Measurements from ENCODE around the gene PILRA.
"Not testable (repeated sequence)": the region's sequence is repeated elsewhere in the genome, so short reads cannot be mapped to it uniquely, and the experiment has no call there.

PILRA gene

GRCh38 chr7:100351657-100352058 lies 21.6 kb upstream of the PILRA start:
- Histone ChIP-seq H3K4me3 (replicated peaks; ENCODE audit: insufficient read depth, low read length) (no peak overlapping the region), H3K27ac (replicated peaks) (no peak overlapping the region), H3K27me3 (ENCODE audit: insufficient read depth, poor library complexity, severe bottlenecking) (no peaks in the 10 kb centered on the region)
- no peak for DNase-seq (ENCODE audit: low read depth in 1 of 2, low spot score in 1 of 2)
- TF ChIP-seq POLR2AphosphoS5 (IDR thresholded peaks at IDR 0.05; ENCODE audit: low read depth) (no peak), SPI1 (IDR thresholded peaks at IDR 0.05; ENCODE audit: borderline replicate concordance, low read depth) (no peak), CTCF (IDR thresholded peaks at IDR 0.05; ENCODE audit: insufficient read depth, low read length) (no peak), GABPA (IDR thresholded peaks at IDR 0.05; ENCODE audit: low read depth) (no peak)
- TF ChIP-seq, protein P1, sequence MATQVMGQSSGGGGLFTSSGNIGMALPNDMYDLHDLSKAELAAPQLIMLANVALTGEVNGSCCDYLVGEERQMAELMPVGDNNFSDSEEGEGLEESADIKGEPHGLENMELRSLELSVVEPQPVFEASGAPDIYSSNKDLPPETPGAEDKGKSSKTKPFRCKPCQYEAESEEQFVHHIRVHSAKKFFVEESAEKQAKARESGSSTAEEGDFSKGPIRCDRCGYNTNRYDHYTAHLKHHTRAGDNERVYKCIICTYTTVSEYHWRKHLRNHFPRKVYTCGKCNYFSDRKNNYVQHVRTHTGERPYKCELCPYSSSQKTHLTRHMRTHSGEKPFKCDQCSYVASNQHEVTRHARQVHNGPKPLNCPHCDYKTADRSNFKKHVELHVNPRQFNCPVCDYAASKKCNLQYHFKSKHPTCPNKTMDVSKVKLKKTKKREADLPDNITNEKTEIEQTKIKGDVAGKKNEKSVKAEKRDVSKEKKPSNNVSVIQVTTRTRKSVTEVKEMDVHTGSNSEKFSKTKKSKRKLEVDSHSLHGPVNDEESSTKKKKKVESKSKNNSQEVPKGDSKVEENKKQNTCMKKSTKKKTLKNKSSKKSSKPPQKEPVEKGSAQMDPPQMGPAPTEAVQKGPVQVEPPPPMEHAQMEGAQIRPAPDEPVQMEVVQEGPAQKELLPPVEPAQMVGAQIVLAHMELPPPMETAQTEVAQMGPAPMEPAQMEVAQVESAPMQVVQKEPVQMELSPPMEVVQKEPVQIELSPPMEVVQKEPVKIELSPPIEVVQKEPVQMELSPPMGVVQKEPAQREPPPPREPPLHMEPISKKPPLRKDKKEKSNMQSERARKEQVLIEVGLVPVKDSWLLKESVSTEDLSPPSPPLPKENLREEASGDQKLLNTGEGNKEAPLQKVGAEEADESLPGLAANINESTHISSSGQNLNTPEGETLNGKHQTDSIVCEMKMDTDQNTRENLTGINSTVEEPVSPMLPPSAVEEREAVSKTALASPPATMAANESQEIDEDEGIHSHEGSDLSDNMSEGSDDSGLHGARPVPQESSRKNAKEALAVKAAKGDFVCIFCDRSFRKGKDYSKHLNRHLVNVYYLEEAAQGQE (IDR thresholded peaks at IDR 0.05; ENCODE audit: insufficient replicate concordance, low read depth) = no peak

GRCh38 chr7:100352230-100352781 lies 21.0 kb upstream of the PILRA start:
- H3K27me3 ChIP-seq (ENCODE audit: insufficient read depth, poor library complexity, severe bottlenecking); H3K4me3 ChIP-seq (replicated peaks; ENCODE audit: insufficient read depth, low read length); DNase-seq (ENCODE audit: low read depth in 1 of 2, low spot score in 1 of 2); H3K27ac ChIP-seq (replicated peaks): not testable (repeated sequence)

GRCh38 chr7:100352984-100353684 lies 20.2 kb upstream of the PILRA start:
- no peak for TF ChIP-seq POLR2AphosphoS5 (IDR thresholded peaks at IDR 0.05; ENCODE audit: low read depth)
- TF ChIP-seq, protein P1 (IDR thresholded peaks at IDR 0.05; ENCODE audit: insufficient replicate concordance, low read depth) = no peak
- TF ChIP-seq CTCF (IDR thresholded peaks at IDR 0.05; ENCODE audit: insufficient read depth, low read length) = no peak
- TF ChIP-seq GABPA (IDR thresholded peaks at IDR 0.05; ENCODE audit: low read depth) = no peak
- TF ChIP-seq SPI1 (IDR thresholded peaks at IDR 0.05; ENCODE audit: borderline replicate concordance, low read depth) = no peak
- no peaks in the 10 kb centered on the region for H3K27me3 ChIP-seq (ENCODE audit: insufficient read depth, poor library complexity, severe bottlenecking)
- no peak for DNase-seq (ENCODE audit: low read depth in 1 of 2, low spot score in 1 of 2)
- H3K4me3 ChIP-seq (replicated peaks; ENCODE audit: insufficient read depth, low read length) = no peak overlapping the region
- no peak overlapping the region for H3K27ac ChIP-seq (replicated peaks)

GRCh38 chr7:100353685-100354330 lies 19.5 kb upstream of the PILRA start:
- Histone ChIP-seq H3K27ac (replicated peaks) (no peak overlapping the region), H3K27me3 (ENCODE audit: insufficient read depth, poor library complexity, severe bottlenecking) (no peaks in the 10 kb centered on the region), H3K4me3 (replicated peaks; ENCODE audit: insufficient read depth, low read length) (no peak overlapping the region)
- TF ChIP-seq POLR2AphosphoS5 (IDR thresholded peaks at IDR 0.05; ENCODE audit: low read depth) = no peak
- no peak for TF ChIP-seq GABPA (IDR thresholded peaks at IDR 0.05; ENCODE audit: low read depth)
- TF ChIP-seq SPI1 (IDR thresholded peaks at IDR 0.05; ENCODE audit: borderline replicate concordance, low read depth) = no peak
- no peak for TF ChIP-seq CTCF (IDR thresholded peaks at IDR 0.05; ENCODE audit: insufficient read depth, low read length)
- TF ChIP-seq, protein P1 (IDR thresholded peaks at IDR 0.05; ENCODE audit: insufficient replicate concordance, low read depth) = no peak
- no peak for DNase-seq (ENCODE audit: low read depth in 1 of 2, low spot score in 1 of 2)
